Mucosa of gallbladder (tissue), 1 donor: ENCODE data around the gene CAPN15. TPM values are rescaled to one million over a fixed set of nuclear protein-coding genes. Genes with fewer than 3 reads are reported as not detected.

Source experiments
- DNase-seq: peaks from one replicate; pipeline ENCODE4 v3.0.0-alpha.2; 2020; ENCODE audit warnings: low spot score
- total RNA-seq: library from RNA; stranded (reverse); gene quantifications from one replicate; pipeline ENCODE4 v1.2.1, GENCODE V29; 2021
- donor health status: DM: no; HTN: no; CAD: no.

The CAPN15 gene
- total RNA-seq, 1 donor from 2014 or later, result 75.4 TPM

- DNase-seq, result no peak
These were observed 17.0 kb downstream of the CAPN15 start for GRCh38 chr16:544517-544916.

GRCh38 chr16:546909-547770, 19.6 kb downstream of the CAPN15 start:
- DNase-seq, result peak; percentile 70

- DNase-seq, result no peak
These were observed 21.1 kb downstream of the CAPN15 start for GRCh38 chr16:548586-548985.

- DNase-seq, result no peak
These were observed 22.2 kb downstream of the CAPN15 start for GRCh38 chr16:549544-550263.

GRCh38 chr16:551210-551609, 23.7 kb downstream of the CAPN15 start:
- no peak for DNase-seq

- DNase-seq, result no peak
These were observed 24.7 kb downstream of the CAPN15 start for GRCh38 chr16:552171-552570.

- no peak for DNase-seq
These were observed 26.2 kb downstream of the CAPN15 start for GRCh38 chr16:553601-554296.

GRCh38 chr16:554297-554621, 26.7 kb downstream of the CAPN15 start:
- DNase-seq, result no peak

- no peak for DNase-seq
These were observed 27.3 kb downstream of the CAPN15 start for GRCh38 chr16:554640-555365.

GRCh38 chr16:555528-556473, 28.3 kb downstream of the CAPN15 start:
- no peak for DNase-seq

- DNase-seq, result no peak
These were observed 29.1 kb downstream of the CAPN15 start for GRCh38 chr16:556474-557173.

- no peak for DNase-seq
These were observed 30.2 kb downstream of the CAPN15 start for GRCh38 chr16:557463-558297.

GRCh38 chr16:558298-559020, 30.9 kb downstream of the CAPN15 start:
- no peak for DNase-seq

GRCh38 chr16:559021-559380, 31.5 kb downstream of the CAPN15 start:
- DNase-seq, result no peak

- no peak for DNase-seq
These were observed 32.1 kb downstream of the CAPN15 start for GRCh38 chr16:559411-560203.

GRCh38 chr16:560204-560700, 32.7 kb downstream of the CAPN15 start, which contains the start of gene PRR35:
TSS of gene PRR35 (plus strand) at chr16:560394. CDS start at chr16:563295, 2,901 bp downstream.
- DNase-seq, result no peak

- DNase-seq, result no peak
These were observed 33.3 kb downstream of the CAPN15 start for GRCh38 chr16:560701-561412.
